GM12878 (cell line): ENCODE data around the gene WDR18. TPM values are rescaled to one million over a fixed set of nuclear protein-coding genes. Genes with fewer than 3 reads are reported as not detected.

ENCODE experiments used
- ATAC-seq: fragments of 200-7000 bp; cut with Tn5 transposase; 3 replicates; pipeline ENCODE4 v1.9.1; 2020; ENCODE audit warnings: mild to moderate bottlenecking, moderate library complexity
- BruUV-seq: library from RNA; stranded (reverse); fragments of 400-500 nt; replicated peaks from 2 replicates; lab custom pipeline; 2021; lab: Mats Ljungman, UMichigan
- CTCF ChIA-PET: fragments of 300-600 bp; sonication (Branson Sonifier 250); formaldehyde crosslinking; extraction: SDS; loops from one replicate; lab custom pipeline; 2021; ENCODE audit warnings: inconsistent platforms; lab: Yijun Ruan, JAX
- POLR2A ChIA-PET: fragments of 350-600 bp; formaldehyde crosslinking; extraction: SDS; loops from one replicate; lab custom pipeline; 2021; ENCODE audit warnings: inconsistent platforms; lab: Charles Lee
- RAD21 ChIA-PET: fragments of 300-600 bp; sonication (Branson Sonifier 250); formaldehyde crosslinking; loops from one replicate; lab custom pipeline; 2023; ENCODE audit warnings: antibody characterized with exemption; ENCODE audit not compliant: unreplicated experiment; lab: Charles Lee
- SMC1A ChIA-PET: fragments of 300-600 bp; sonication (Branson Sonifier 250); formaldehyde crosslinking; loops from one replicate; lab custom pipeline; 2023; ENCODE audit not compliant: unreplicated experiment, uncharacterized antibody; lab: Charles Lee
- DNase-seq: peaks from one replicate; pipeline ENCODE4 v3.0.0-alpha.2; 2011; ENCODE audit warnings: low read depth, low spot score
- FAIRE-seq: peaks from 3 replicates; lab custom pipeline; 2011; peaks lifted over from hg19 to GRCh38; lab: Jason Lieb, UNC
- H2AFZ ChIP-seq: 2 replicates; pipeline ENCODE4 v1.6.0; 2011; ENCODE audit warnings: low read depth, low read length, control low read depth; ENCODE audit not compliant: control insufficient read depth
- H3K27ac ChIP-seq: 2 replicates; pipeline ENCODE4 v1.5.1; 2011; ENCODE audit warnings: control low read depth; ENCODE audit not compliant: control insufficient read depth, insufficient read depth
- H3K27me3 ChIP-seq, 2 experiments: replicated peaks in 1 of 2; 2 replicates each; pipeline versions ENCODE4 v1.6.0 to v1.6.1; 2011; ENCODE audit warnings: low read length in 1 of 2; ENCODE audit not compliant: control insufficient read depth in 2 of 2, insufficient read depth in 2 of 2
- H3K36me3 ChIP-seq, 2 experiments: 2 replicates each; pipeline ENCODE4 v1.5.1; 2011; ENCODE audit warnings: low read length in 1 of 2; ENCODE audit not compliant: control insufficient read depth in 2 of 2, insufficient read depth in 2 of 2
- H3K4me1 ChIP-seq: 2 replicates; pipeline ENCODE4 v1.6.1; 2011; ENCODE audit warnings: mild to moderate bottlenecking, low read length, moderate library complexity, mixed read lengths; ENCODE audit not compliant: control insufficient read depth, insufficient read depth
- H3K4me2 ChIP-seq: 2 replicates; pipeline ENCODE4 v1.6.0; 2011; ENCODE audit warnings: control low read depth; ENCODE audit not compliant: control insufficient read depth, insufficient read depth
- H3K4me3 ChIP-seq: fragments of 200-600 bp; sonication (generic); 2 replicates; pipeline ENCODE4 v1.5.1; 2016
- H3K79me2 ChIP-seq: 2 replicates; pipeline ENCODE4 v1.6.0; 2011; ENCODE audit warnings: low read length; ENCODE audit not compliant: control insufficient read depth, insufficient read depth
- H3K9ac ChIP-seq: 2 replicates; pipeline ENCODE4 v1.8.0; 2011; ENCODE audit warnings: low read length, control low read depth, mixed read lengths; ENCODE audit not compliant: control insufficient read depth, insufficient read depth
- H3K9me3 ChIP-seq: replicated peaks from 3 replicates; pipeline ENCODE4 v1.5.1; 2011; ENCODE audit warnings: mild to moderate bottlenecking, low read length; ENCODE audit not compliant: control insufficient read depth, insufficient read depth
- H4K20me1 ChIP-seq: 2 replicates; pipeline ENCODE4 v1.6.0; 2011; ENCODE audit not compliant: control insufficient read depth, insufficient read depth
- BACH1 ChIP-seq: fragments of 450-650 bp; IDR thresholded peaks from 2 replicates; pipeline ENCODE4 v1.6.1; 2017; ENCODE audit warnings: mild to moderate bottlenecking, borderline replicate concordance
- ESRRA ChIP-seq: IDR thresholded peaks from 2 replicates; pipeline ENCODE4 v1.6.1; 2012; ENCODE audit warnings: mild to moderate bottlenecking, low read length, improper control_type of control experiment
- FOXK2 ChIP-seq: fragments of 450-650 bp; IDR thresholded peaks from 2 replicates; pipeline ENCODE4 v1.6.1; 2017; ENCODE audit warnings: mild to moderate bottlenecking, moderate library complexity
- HDAC6 ChIP-seq: fragments of 200-600 bp; sonication (generic); IDR thresholded peaks from one replicate; pipeline ENCODE4 v1.8.0; 2017; ENCODE audit warnings: antibody characterized with exemption; ENCODE audit not compliant: unreplicated experiment
- IRF4 ChIP-seq: IDR thresholded peaks from 2 replicates; pipeline ENCODE4 v1.6.1; 2011; ENCODE audit warnings: low read depth, low read length
- JUND ChIP-seq: IDR thresholded peaks from 2 replicates; pipeline ENCODE4 v1.6.1; 2012; ENCODE audit warnings: low read depth, mild to moderate bottlenecking, low read length, improper control_type of control experiment, moderate library complexity
- SP1 ChIP-seq: IDR thresholded peaks from one replicate; pipeline ENCODE4 v1.6.1; 2011; ENCODE audit warnings: low read depth, low read length
- TBL1XR1 ChIP-seq: IDR thresholded peaks from 2 replicates; pipeline ENCODE4 v1.6.1; 2012; ENCODE audit warnings: low read depth, low read length, improper control_type of control experiment
- ZBED1 ChIP-seq: IDR thresholded peaks from 2 replicates; pipeline ENCODE4 v1.6.1; 2016; ENCODE audit warnings: borderline replicate concordance
- ZNF274 ChIP-seq: IDR thresholded peaks from one replicate; pipeline ENCODE4 v1.8.0; 2011; ENCODE audit not compliant: insufficient read length, insufficient read depth
- WGBS: methylation state at CpG from one replicate; pipeline ENCODE4 v1.1.6; 2016; ENCODE audit warnings: low lambda C conversion rate; ENCODE audit not compliant: insufficient replicate concordance, insufficient coverage; ENCODE audit errors: missing lambda C conversion rate; 5-methylcytosine and 5-hydroxymethylcytosine counted together
- in situ Hi-C: fragments of 300-500 bp; cut with MboI; formaldehyde crosslinking; loops from 9 replicates; pipeline ENCODE4 v1.14.3; 2018; ENCODE audit warnings: mixed read lengths
- intact Hi-C: fragments of 100-400 bp; cut with micrococcal nuclease; formaldehyde crosslinking; loops from one replicate; pipeline ENCODE4 v1.14.2; 2022; ENCODE audit not compliant: unreplicated experiment
- polyA plus RNA-seq, 11 experiments: library from polyadenylated mRNA; depleted of rRNA in 4 of 11; unstranded in 6 of 11; stranded (reverse) in 5 of 11; fragments of >200 nt; fragmentation: Nextera tagmentation in 4 of 11; fragmentation: Illumina TruSeq in 1 of 11; extraction: Ambion mirVana in 4 of 11; extraction: Trizol in 1 of 11; gene quantifications; 1 replicate in 1 of 11; 2 replicates in 10 of 11; pipeline versions ENCODE4 v1.2.1 to v1.2.3, GENCODE V29; 2011 to 2016; ENCODE audit warnings: inconsistent platforms in 2 of 11, missing spikeins in 2 of 11, low read depth in 1 of 11
- total RNA-seq, 4 experiments: library from RNA; depleted of rRNA in 3 of 4; stranded (reverse); fragments of >200 nt in 3 of 4; fragmentation: Illumina TruSeq in 1 of 4; extraction: Trizol in 1 of 4; gene quantifications; 2 replicates each; pipeline versions ENCODE4 v1.2.1 to v1.2.3, GENCODE V29; 2013 to 2021
- TF ChIP-seq, protein P1 (sequence below): fragments of 450-650 bp; IDR thresholded peaks from 2 replicates; pipeline ENCODE4 v1.6.1; 2016; ENCODE audit warnings: mild to moderate bottlenecking
- TF ChIP-seq, protein P2 (sequence below): fragments of 450-650 bp; IDR thresholded peaks from 2 replicates; pipeline ENCODE4 v1.6.1; 2017; ENCODE audit warnings: mild to moderate bottlenecking
- TF ChIP-seq, protein P3 (sequence below): fragments of 450-650 bp; formaldehyde crosslinking; IDR thresholded peaks from 2 replicates; pipeline ENCODE4 v1.4.0; 2020; ENCODE audit warnings: mild to moderate bottlenecking, moderate library complexity

The WDR18 gene
- total and polyA plus RNA-seq, 10 of the 15 experiments (the other 5 are each of a cell fraction or from before 2014, with no cell fraction given): 3.0 to 206 (median 62.3) TPM

DNA sequence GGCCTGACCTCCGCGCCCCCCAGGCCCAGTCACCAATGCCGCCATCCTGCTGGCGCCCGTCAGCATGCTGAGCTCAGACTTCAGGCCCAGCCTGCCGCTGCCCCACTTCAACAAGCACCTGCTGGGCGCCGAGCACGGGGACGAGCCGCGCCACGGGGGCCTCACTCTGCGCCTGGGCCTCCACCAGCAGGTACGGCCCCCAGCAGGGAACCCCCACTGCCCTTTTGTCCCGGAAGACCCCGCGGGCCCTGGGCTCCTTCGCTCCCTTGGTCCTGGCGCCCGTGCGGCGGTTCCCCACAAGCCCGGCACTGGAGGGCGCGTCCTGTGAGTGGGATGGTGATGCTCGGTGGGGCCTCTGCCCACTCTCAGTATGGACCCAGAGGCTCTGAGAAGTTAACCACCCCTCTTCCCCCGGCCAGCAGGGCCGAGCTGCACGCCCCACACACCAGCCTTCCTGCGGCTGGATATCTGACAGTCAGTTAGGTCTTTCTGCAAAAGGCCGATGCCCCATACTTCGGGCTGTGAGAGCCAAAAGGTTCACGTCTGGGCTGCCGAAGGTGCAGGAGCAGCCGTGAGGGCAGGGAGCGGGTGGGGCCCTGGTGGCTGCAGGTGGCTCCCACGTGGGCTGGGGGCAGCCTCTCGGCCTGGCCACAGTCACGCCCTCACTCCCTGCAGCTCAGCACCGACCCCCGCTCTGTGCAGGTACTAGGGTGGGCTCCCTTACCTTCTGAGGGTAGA is 8.0 kb downstream of the WDR18 start (continued):
- TF ChIP-seq, protein P1, sequence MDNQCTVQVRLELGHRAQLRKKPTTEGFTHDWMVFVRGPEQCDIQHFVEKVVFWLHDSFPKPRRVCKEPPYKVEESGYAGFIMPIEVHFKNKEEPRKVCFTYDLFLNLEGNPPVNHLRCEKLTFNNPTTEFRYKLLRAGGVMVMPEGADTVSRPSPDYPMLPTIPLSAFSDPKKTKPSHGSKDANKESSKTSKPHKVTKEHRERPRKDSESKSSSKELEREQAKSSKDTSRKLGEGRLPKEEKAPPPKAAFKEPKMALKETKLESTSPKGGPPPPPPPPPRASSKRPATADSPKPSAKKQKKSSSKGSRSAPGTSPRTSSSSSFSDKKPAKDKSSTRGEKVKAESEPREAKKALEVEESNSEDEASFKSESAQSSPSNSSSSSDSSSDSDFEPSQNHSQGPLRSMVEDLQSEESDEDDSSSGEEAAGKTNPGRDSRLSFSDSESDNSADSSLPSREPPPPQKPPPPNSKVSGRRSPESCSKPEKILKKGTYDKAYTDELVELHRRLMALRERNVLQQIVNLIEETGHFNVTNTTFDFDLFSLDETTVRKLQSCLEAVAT: no peak
- TF ChIP-seq, protein P2, sequence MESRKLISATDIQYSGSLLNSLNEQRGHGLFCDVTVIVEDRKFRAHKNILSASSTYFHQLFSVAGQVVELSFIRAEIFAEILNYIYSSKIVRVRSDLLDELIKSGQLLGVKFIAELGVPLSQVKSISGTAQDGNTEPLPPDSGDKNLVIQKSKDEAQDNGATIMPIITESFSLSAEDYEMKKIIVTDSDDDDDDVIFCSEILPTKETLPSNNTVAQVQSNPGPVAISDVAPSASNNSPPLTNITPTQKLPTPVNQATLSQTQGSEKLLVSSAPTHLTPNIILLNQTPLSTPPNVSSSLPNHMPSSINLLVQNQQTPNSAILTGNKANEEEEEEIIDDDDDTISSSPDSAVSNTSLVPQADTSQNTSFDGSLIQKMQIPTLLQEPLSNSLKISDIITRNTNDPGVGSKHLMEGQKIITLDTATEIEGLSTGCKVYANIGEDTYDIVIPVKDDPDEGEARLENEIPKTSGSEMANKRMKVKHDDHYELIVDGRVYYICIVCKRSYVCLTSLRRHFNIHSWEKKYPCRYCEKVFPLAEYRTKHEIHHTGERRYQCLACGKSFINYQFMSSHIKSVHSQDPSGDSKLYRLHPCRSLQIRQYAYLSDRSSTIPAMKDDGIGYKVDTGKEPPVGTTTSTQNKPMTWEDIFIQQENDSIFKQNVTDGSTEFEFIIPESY: peak; percentile 63; the same call in 1 of the 2 replicates
- TF ChIP-seq JUND: no peak
- TF ChIP-seq FOXK2: no peak

DNA sequence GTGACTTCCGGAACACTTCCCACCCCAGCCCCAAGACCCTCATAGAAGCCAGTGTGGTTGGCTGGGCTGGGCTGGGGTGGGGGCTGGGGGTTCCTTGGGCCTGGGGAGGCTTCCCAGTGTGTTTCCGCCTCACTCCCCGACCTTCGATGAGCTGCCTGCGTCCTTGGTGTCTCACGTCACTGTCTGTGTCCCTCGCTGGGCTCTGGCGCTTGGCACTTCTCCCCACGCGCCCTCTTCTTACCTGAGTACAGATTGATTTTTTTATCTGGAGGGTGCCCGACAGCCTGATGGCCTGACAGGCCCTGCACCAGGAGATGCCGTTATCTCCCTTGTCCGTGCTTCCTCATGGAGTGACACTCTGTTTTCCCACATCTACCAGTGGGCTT is 8.5 kb downstream of the WDR18 start:
- Histone ChIP-seq H3K4me3 (no peak overlapping the region), H3K9me3 (no peaks in the 10 kb centered on the region), H3K36me3 (peaks cover 4 to 15% of the 10 kb centered on the region in 2 experiments; a peak in 3 of 4 replicates), H3K79me2 (no peaks in the 10 kb centered on the region), H4K20me1 (no peaks in the 10 kb centered on the region), H3K4me2 (no peak overlapping the region), H3K9ac (no peak overlapping the region), H3K27ac (no peak overlapping the region), H2AFZ (no peak overlapping the region), H3K27me3 (no peaks in the 10 kb centered on the region), H3K4me1 (no peaks in the 10 kb centered on the region; the same call in 1 of the 2 replicates)
- 92% methylated on average over 12 of the region's 13 CpGs for WGBS
- intact Hi-C loops (no loop called here), in situ Hi-C loops (no loop called here)
- CTCF ChIA-PET: interaction anchor here (0.5 kb wide), 1 partner anchor 222 kb away, joined by 3 read pairs; no protein-coding TSS in a partner anchor
- no peak for DNase-seq
- POLR2A ChIA-PET: no interaction called here
- SMC1A ChIA-PET: no interaction called here
- no peak for FAIRE-seq
- no peak for ATAC-seq
- RAD21 ChIA-PET: no interaction called here
- no TSS peak for BruUV-seq
- no peak for TF ChIP-seq ZNF274
- TF ChIP-seq ESRRA: no peak
- TF ChIP-seq TBL1XR1: no peak
- TF ChIP-seq BACH1: no peak
- TF ChIP-seq SP1: no peak
- no peak for TF ChIP-seq ZBED1
- no peak for TF ChIP-seq IRF4
- TF ChIP-seq, protein P3, sequence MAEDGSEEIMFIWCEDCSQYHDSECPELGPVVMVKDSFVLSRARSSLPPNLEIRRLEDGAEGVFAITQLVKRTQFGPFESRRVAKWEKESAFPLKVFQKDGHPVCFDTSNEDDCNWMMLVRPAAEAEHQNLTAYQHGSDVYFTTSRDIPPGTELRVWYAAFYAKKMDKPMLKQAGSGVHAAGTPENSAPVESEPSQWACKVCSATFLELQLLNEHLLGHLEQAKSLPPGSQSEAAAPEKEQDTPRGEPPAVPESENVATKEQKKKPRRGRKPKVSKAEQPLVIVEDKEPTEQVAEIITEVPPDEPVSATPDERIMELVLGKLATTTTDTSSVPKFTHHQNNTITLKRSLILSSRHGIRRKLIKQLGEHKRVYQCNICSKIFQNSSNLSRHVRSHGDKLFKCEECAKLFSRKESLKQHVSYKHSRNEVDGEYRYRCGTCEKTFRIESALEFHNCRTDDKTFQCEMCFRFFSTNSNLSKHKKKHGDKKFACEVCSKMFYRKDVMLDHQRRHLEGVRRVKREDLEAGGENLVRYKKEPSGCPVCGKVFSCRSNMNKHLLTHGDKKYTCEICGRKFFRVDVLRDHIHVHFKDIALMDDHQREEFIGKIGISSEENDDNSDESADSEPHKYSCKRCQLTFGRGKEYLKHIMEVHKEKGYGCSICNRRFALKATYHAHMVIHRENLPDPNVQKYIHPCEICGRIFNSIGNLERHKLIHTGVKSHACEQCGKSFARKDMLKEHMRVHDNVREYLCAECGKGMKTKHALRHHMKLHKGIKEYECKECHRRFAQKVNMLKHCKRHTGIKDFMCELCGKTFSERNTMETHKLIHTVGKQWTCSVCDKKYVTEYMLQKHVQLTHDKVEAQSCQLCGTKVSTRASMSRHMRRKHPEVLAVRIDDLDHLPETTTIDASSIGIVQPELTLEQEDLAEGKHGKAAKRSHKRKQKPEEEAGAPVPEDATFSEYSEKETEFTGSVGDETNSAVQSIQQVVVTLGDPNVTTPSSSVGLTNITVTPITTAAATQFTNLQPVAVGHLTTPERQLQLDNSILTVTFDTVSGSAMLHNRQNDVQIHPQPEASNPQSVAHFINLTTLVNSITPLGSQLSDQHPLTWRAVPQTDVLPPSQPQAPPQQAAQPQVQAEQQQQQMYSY: no peak
- no peak for TF ChIP-seq HDAC6
